AG04450 (cell line): Measurements from ENCODE around the gene NKX1-2. TPM values are rescaled to one million over a fixed set of nuclear protein-coding genes. Genes with fewer than 3 reads are reported as not detected.

Source experiments
- CTCF ChIA-PET: fragments of 300-600, 350-600 bp; formaldehyde crosslinking; extraction: SDS; loops from one replicate; lab custom pipeline; 2022; ENCODE audit warnings: antibody characterized with exemption, inconsistent platforms; lab: Charles Lee
- POLR2A ChIA-PET: fragments of 350-600 bp; formaldehyde crosslinking; extraction: SDS; loops from one replicate; lab custom pipeline; 2021; ENCODE audit warnings: antibody characterized with exemption, inconsistent platforms; lab: Yijun Ruan, JAX
- DNase-seq: peaks from one replicate; pipeline ENCODE4 v3.0.0-alpha.2; 2011; ENCODE audit warnings: low read depth, low spot score
- H3K27ac ChIP-seq: one replicate; pipeline ENCODE4 v1.5.1; 2012; ENCODE audit warnings: low read depth, low read length, control low read depth
- H3K27me3 ChIP-seq: one replicate; pipeline ENCODE4 v1.6.0; 2012; ENCODE audit warnings: low read length; ENCODE audit not compliant: control insufficient read depth, insufficient read depth
- H3K4me3 ChIP-seq: 2 replicates; pipeline ENCODE4 v1.5.1; 2011; ENCODE audit warnings: mild to moderate bottlenecking, low read depth, low read length, control low read depth
- H3K9me3 ChIP-seq: 2 replicates; pipeline ENCODE4 v1.5.1; 2012; ENCODE audit warnings: low read length; ENCODE audit not compliant: control insufficient read depth, insufficient read depth
- CTCF ChIP-seq: IDR thresholded peaks from 2 replicates; pipeline ENCODE4 v1.5.1; 2011; ENCODE audit warnings: low read depth, low read length, control low read depth, inconsistent platforms
- polyA plus RNA-seq: library from polyadenylated mRNA; depleted of rRNA; stranded (reverse); fragments of >200 nt; gene quantifications from 2 replicates; pipeline ENCODE4 v1.2.3, GENCODE V29; 2011

Gene NKX1-2
- polyA plus RNA-seq, 1 experiment: not detected

- no peak overlapping the region for H3K4me3 ChIP-seq
- DNase-seq: no peak
- H3K27me3 ChIP-seq: no peaks in the 10 kb centered on the region
- no peak overlapping the region for H3K27ac ChIP-seq
- POLR2A ChIA-PET: no interaction called here
- H3K9me3 ChIP-seq: no peaks in the 10 kb centered on the region
- CTCF ChIA-PET: no interaction called here
- no peak for TF ChIP-seq CTCF
Observed at GRCh38 chr10:124495725-124496124, 45.9 kb upstream of the NKX1-2 start.

DNA sequence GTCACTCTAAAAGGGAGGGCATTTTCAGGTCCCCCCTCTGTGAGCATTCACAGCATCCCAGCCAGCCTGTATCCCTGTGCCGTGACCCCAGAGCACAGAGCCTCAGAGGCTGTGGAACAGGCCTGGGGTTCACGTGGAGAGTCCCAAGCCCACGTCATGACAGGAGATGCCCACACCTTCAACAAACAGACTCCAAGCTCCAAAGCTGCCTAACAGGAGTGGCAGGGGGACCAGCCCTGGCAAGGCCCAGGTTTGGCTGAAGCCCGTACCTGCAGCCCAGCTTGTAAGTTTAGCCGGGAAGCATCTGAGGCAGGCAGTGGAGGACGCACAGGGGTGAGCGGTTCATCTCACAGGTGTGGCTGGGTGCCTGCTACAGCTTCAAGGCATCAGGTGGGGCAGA is 45.3 kb upstream of the NKX1-2 start:
- ChIA-PET CTCF (no interaction called here), POLR2A (interaction anchor here (0.6 kb wide), 1 partner anchor 18 kb away, joined by 10 read pairs; no protein-coding TSS in a partner anchor)
- no peaks in the 10 kb centered on the region for H3K9me3 ChIP-seq
- no peak overlapping the region for H3K4me3 ChIP-seq
- no peak for DNase-seq
- TF ChIP-seq CTCF: no peak
- no peak overlapping the region for H3K27ac ChIP-seq
- H3K27me3 ChIP-seq: no peaks in the 10 kb centered on the region

GRCh38 chr10:124494046-124494807 is 44.4 kb upstream of the NKX1-2 start:
- Histone ChIP-seq H3K4me3 (no peak overlapping the region), H3K27ac (no peak overlapping the region), H3K27me3 (no peaks in the 10 kb centered on the region), H3K9me3 (no peaks in the 10 kb centered on the region)
- DNase-seq: no peak
- CTCF ChIA-PET: no interaction called here
- TF ChIP-seq CTCF: no peak
- POLR2A ChIA-PET: no interaction called here

DNA sequence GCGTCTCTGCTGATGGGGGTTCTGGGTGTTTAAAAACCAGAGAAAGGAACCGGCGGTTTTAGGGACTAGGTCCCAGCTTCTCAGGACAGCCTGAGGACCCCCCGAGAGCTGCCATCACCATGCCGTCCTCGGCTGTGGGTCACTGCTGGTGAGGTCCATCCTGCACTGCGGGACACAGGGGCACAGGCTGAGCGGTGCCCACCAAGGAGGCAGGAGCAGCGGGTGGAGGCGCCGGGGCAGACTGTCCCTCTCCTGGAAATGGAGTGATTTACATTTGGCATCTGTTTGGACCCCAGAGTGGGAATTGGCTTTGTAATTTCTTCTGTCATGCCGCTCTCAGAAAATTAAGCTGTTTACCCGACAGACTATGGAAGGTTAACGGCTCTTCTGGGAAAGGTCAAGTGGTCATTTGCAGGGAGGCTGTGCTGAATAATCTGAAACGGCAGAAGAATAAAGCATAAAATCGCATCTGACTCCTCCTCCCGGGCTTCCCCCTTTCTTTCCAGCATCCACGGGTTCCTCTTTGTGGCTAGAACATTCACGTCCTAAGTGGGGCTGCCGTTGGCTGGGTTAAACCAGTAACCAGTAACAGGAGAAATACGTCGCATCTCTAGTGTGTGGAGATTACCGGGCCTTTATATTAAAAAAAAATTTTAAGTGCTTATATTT is 43.5 kb upstream of the NKX1-2 start:
- POLR2A ChIA-PET: no interaction called here

More for the DNA sequence above, 43.5 kb upstream of the NKX1-2 start:
- TF ChIP-seq CTCF: no peak
- H3K9me3 ChIP-seq: no peaks in the 10 kb centered on the region
- no peaks in the 10 kb centered on the region for H3K27me3 ChIP-seq
- no peak for DNase-seq
- H3K4me3 ChIP-seq: no peak overlapping the region
- no peak overlapping the region for H3K27ac ChIP-seq
- CTCF ChIA-PET: no interaction called here
